ENCODE measurements around the gene NTM. TPM values are rescaled to one million over a fixed set of nuclear protein-coding genes. Genes with fewer than 3 reads are reported as not detected.

Gene NTM
- total and polyA plus RNA-seq, 2 of the 8 experiments (the other 6 are each of a cell fraction or from before 2014, with no cell fraction given), result 13.4 to 20.0 TPM

GRCh38 chr11:131712897-131713296 is 342.5 kb downstream of the NTM start:
- CTCF ChIA-PET (ENCODE audit: partially characterized antibody), result interaction anchor here (0.9 to 2.3 kb wide), 3 partner anchors 18 to 26 kb away, joined by 4 to 10 read pairs (median 4); no protein-coding TSS in a partner anchor
- H3K4me1 ChIP-seq (replicated peaks in 1 of 4; ENCODE audit: control insufficient read depth in 3 of 4, insufficient read depth in 4 of 4, low read length in 3 of 4), result no peaks in the 10 kb centered on the region
- H3K56ac ChIP-seq (replicated peaks; ENCODE audit: insufficient read length, low read depth, low read length), result no peak overlapping the region
- no peaks in the 10 kb centered on the region for H3K79me1 ChIP-seq (ENCODE audit: low read depth, low read length)
- no peak overlapping the region for H2AK5ac ChIP-seq (ENCODE audit: low read depth, low read length)
- H3K4ac ChIP-seq (replicated peaks; ENCODE audit: insufficient read length, low read depth, low read length), result no peak overlapping the region
- no peak for DNase-seq (ENCODE audit: low read depth in 1 of 2, low spot score in 2 of 2)
- no peak overlapping the region for H3K18ac ChIP-seq (ENCODE audit: extremely low read depth, low read length)
- no peaks in the 10 kb centered on the region for H4K20me1 ChIP-seq (replicated peaks in 1 of 2; ENCODE audit: control insufficient read depth in 1 of 2, insufficient read depth in 2 of 2, low read length in 2 of 2)
- FAIRE-seq, result no peak
- no peak overlapping the region for H3K27ac ChIP-seq (ENCODE audit: low read depth, low read length)
- H3K36me3 ChIP-seq (ENCODE audit: control insufficient read depth in 2 of 4, insufficient read depth in 4 of 4, low read length in 3 of 4), result no peaks in the 10 kb centered on the region; a peak in 1 of 8 replicates
- no peak overlapping the region for H4K91ac ChIP-seq (replicated peaks; ENCODE audit: insufficient read length, low read length)
- no peak overlapping the region for H2BK12ac ChIP-seq (ENCODE audit: low read depth, low read length)
- no peaks in the 10 kb centered on the region for H3K27me3 ChIP-seq (replicated peaks in 1 of 4; ENCODE audit: control insufficient read depth in 3 of 4, extremely low read depth in 1 of 4, insufficient read depth in 3 of 4, low read length in 3 of 4)
- no peak overlapping the region for H3K14ac ChIP-seq (ENCODE audit: insufficient read length)
- H2AFZ ChIP-seq (ENCODE audit: low read length), result no peak overlapping the region
- no peak overlapping the region for H2BK5ac ChIP-seq (ENCODE audit: low read depth, low read length)
- no peaks in the 10 kb centered on the region for H3K79me2 ChIP-seq (ENCODE audit: control insufficient read depth in 1 of 2, insufficient read depth in 2 of 2, low read length in 2 of 2)
- H4K5ac ChIP-seq (ENCODE audit: insufficient read length, low read depth, low read length), result no peak overlapping the region
- no peak overlapping the region for H4K8ac ChIP-seq (ENCODE audit: extremely low read depth, insufficient read depth, low read length)
- peaks cover 0 to 3% of the 10 kb centered on the region in 2 experiments; a peak in 1 of 4 replicates for H3K9me3 ChIP-seq (ENCODE audit: insufficient read depth in 2 of 2, low read depth in 1 of 2, low read length in 1 of 2)
- no peak overlapping the region for H2BK20ac ChIP-seq (ENCODE audit: low read length)
- no peak overlapping the region for H2BK120ac ChIP-seq (replicated peaks; ENCODE audit: low read depth, low read length)
- H3K4me2 ChIP-seq (ENCODE audit: insufficient read depth in 1 of 2, low read depth in 2 of 2, low read length in 2 of 2), result no peak overlapping the region
- H3K4me3 ChIP-seq (ENCODE audit: extremely low read depth in 1 of 4, insufficient read depth in 2 of 4, low read depth in 3 of 4, low read length in 4 of 4), result no peak overlapping the region
- no peak overlapping the region for H3K23ac ChIP-seq (ENCODE audit: insufficient read length)
- no peak overlapping the region for H2BK15ac ChIP-seq (ENCODE audit: low read length)
- no peak overlapping the region for H3K9ac ChIP-seq (replicated peaks in 1 of 4; ENCODE audit: extremely low read depth in 1 of 4, low read depth in 3 of 4, low read length in 3 of 4)
- H3K23me2 ChIP-seq (ENCODE audit: low read depth, low read length), result no peaks in the 10 kb centered on the region
- WGBS, 2 experiments (ENCODE audit: extremely low coverage in 1 of 2, insufficient coverage in 1 of 2, insufficient read length in 1 of 2, insufficient replicate concordance in 2 of 2, low coverage in 1 of 2, low lambda C conversion rate in 2 of 2, missing lambda C conversion rate in 1 of 2), result 83% methylated on average over 5 of the region's 5 CpGs; no CpG with 5 or more reads in 1 of the 2 experiments
- POLR2A ChIA-PET (ENCODE audit: partially characterized antibody), result no interaction called here
- TF ChIP-seq KDM4A (IDR thresholded peaks at IDR 0.05; ENCODE audit: low read depth, low read length, severe bottlenecking) (no peak), JUND (IDR thresholded peaks at IDR 0.05; ENCODE audit: low read length) (no peak), CTCF (IDR thresholded peaks at IDR 0.05; ENCODE audit: control extremely low read depth in 1 of 3, insufficient read depth in 1 of 3, low read depth in 1 of 3, low read length in 3 of 3) (no peak), SIX5 (IDR thresholded peaks at IDR 0.05; ENCODE audit: low read depth, low read length) (no peak), SP4 (IDR thresholded peaks at IDR 0.05; ENCODE audit: low read length) (no peak), ZNF274 (IDR thresholded peaks at IDR 0.05; ENCODE audit: borderline replicate concordance, extremely low read depth, low read length) (no peak), SP2 (IDR thresholded peaks at IDR 0.05; ENCODE audit: low read length) (no peak), SAP30 (IDR thresholded peaks at IDR 0.05; ENCODE audit: insufficient read depth, insufficient replicate concordance, low read length) (no peak), E2F6 (IDR thresholded peaks at IDR 0.05) (no peak), BACH1 (IDR thresholded peaks at IDR 0.05; ENCODE audit: low read length) (no peak), TBP (IDR thresholded peaks at IDR 0.05; ENCODE audit: low read depth, low read length) (no peak), FOSL1 (IDR thresholded peaks at IDR 0.05; ENCODE audit: insufficient read depth, low read depth, low read length) (no peak)
